ENCODE results near the gene MYLK4. TPM values are rescaled to one million over a fixed set of nuclear protein-coding genes. Genes with fewer than 3 reads are reported as not detected.

MYLK4 gene
- total RNA-seq, 4 donors from 2014 or later, result 0.42 to 0.98 (median 0.52) TPM

DNA sequence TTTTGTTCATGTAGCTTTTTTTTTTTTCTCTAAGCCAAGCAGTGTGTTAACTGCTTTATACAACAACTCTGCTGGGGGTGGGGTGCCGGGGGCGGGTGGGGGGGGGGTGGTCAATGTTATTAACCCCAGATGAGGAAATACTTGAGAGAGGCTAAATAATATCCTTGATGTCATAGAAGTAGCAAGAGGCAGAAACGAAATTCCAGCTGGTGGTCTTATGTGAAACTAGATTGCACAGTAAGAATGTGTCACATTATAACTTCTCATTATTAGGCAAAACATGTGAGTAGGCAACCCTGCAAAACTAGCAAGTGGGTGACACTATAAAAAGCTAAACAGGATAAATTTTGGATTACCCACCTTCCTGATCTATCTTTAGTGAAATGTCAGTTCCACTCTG is 12.8 kb downstream of the MYLK4 start:
- H3K9me3 ChIP-seq, result no peaks in the 10 kb centered on the region
- no peak overlapping the region for H3K4me3 ChIP-seq
- 20 to 38% methylated on average over 3 of the region's 3 CpGs for WGBS, 2 donors
- peaks cover 0 to 18% (median 8%) of the 10 kb centered on the region in 4 donors for H3K4me1 ChIP-seq
- DNase-seq (ENCODE audit: low spot score in 2 of 2), result no peak
- no peaks in the 10 kb centered on the region for H3K27me3 ChIP-seq
- H3K36me3 ChIP-seq, result no peaks in the 10 kb centered on the region
- no peak overlapping the region for H3K27ac ChIP-seq
- no peak for TF ChIP-seq POLR2A (IDR thresholded peaks at IDR 0.05)
- TF ChIP-seq EP300 (IDR thresholded peaks at IDR 0.05), result no peak
- TF ChIP-seq, protein P1, sequence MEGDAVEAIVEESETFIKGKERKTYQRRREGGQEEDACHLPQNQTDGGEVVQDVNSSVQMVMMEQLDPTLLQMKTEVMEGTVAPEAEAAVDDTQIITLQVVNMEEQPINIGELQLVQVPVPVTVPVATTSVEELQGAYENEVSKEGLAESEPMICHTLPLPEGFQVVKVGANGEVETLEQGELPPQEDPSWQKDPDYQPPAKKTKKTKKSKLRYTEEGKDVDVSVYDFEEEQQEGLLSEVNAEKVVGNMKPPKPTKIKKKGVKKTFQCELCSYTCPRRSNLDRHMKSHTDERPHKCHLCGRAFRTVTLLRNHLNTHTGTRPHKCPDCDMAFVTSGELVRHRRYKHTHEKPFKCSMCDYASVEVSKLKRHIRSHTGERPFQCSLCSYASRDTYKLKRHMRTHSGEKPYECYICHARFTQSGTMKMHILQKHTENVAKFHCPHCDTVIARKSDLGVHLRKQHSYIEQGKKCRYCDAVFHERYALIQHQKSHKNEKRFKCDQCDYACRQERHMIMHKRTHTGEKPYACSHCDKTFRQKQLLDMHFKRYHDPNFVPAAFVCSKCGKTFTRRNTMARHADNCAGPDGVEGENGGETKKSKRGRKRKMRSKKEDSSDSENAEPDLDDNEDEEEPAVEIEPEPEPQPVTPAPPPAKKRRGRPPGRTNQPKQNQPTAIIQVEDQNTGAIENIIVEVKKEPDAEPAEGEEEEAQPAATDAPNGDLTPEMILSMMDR (IDR thresholded peaks at IDR 0.05), result no peak

DNA sequence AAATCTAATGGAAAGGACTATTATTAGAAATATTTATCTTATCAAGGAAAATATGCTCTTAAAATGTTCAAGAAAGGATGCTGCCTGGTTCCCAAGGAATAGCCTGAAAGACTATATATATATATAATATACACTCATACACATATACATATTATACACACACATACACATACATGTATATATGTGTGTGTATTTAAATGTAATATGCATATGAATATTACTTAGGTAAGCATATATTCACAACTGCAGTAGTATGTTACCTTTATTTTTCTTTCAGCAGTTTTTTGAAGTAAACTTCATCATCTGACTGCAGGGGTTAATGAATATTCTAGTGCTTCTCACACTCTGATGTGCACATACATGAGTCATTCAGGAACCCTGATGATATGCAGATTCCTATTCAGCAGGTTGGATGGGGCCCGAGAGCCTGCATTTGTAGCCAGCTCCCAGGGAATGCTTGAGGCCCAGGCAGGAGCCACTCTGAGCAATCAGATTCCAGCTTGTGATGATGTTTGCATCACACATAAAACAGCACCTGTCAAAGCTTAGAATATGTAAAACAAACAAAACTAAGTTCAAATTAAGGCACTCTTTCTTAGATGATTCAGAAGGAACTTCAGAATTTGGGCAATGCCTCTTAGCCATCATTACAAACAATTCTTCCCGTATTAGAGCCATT is 16.1 kb downstream of the MYLK4 start:
- H3K36me3 ChIP-seq, result no peaks in the 10 kb centered on the region
- no peak overlapping the region for H3K4me3 ChIP-seq
- TF ChIP-seq, protein P1 (IDR thresholded peaks at IDR 0.05), result no peak
- TF ChIP-seq POLR2A (IDR thresholded peaks at IDR 0.05), result no peak
- TF ChIP-seq EP300 (IDR thresholded peaks at IDR 0.05), result no peak
- H3K27me3 ChIP-seq, result no peaks in the 10 kb centered on the region
- no peak overlapping the region for H3K27ac ChIP-seq
- H3K4me1 ChIP-seq, result peaks cover 0 to 50% (median 16%) of the 10 kb centered on the region in 4 donors
- no peak for DNase-seq (ENCODE audit: low spot score in 2 of 2)
- H3K9me3 ChIP-seq, result no peaks in the 10 kb centered on the region
- WGBS, 2 donors, result 79 to 83% methylated on average over 2 of the region's 2 CpGs

DNA sequence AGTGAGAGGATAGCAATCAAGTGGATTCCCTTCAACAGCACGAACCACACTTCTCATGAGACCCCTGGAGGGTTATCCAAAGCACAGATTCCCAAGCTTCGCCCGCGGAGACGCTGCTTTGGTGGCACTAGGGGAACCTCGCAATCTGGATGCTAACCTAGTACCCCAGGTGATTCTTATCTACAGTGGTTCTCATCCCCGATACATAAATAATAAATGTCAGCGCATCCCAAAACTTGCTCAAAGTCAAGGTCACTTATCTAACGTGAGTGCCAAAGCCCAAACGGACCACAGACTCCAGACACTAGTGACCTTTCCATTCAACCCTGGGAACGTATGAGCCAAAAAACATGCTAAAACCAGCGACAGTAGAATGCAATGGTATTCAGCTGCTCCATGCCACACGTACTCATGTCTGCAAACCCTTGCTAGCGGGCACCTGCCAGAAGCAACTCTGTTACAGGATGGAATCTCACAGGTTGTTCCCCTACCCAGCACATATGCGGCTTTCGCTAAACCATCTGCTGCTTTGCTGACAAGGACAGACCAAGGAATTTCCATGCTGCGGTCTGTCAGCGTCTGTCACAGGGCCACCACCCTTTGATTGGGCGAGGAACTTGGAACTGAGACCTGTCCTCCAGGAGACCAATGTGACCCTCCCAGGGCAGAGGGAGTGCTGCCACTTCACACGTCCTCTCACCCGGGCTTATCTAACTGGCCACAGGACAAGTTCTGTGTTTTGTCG is 16.8 kb downstream of the MYLK4 start:
- no peak for DNase-seq (ENCODE audit: low spot score in 2 of 2)
- TF ChIP-seq, protein P1 (IDR thresholded peaks at IDR 0.05), result no peak
- no peak for TF ChIP-seq POLR2A (IDR thresholded peaks at IDR 0.05)
- no peak for TF ChIP-seq EP300 (IDR thresholded peaks at IDR 0.05)
- H3K4me3 ChIP-seq, result no peak overlapping the region
- no peaks in the 10 kb centered on the region for H3K27me3 ChIP-seq
- 92 to 93% methylated on average over 22 of the region's 22 CpGs for WGBS, 2 donors
- H3K27ac ChIP-seq, result peak overlapping the region in 2 of 4 donors; percentile 68 to 71
- peaks cover 0 to 50% (median 16%) of the 10 kb centered on the region in 4 donors for H3K4me1 ChIP-seq
- H3K36me3 ChIP-seq, result no peaks in the 10 kb centered on the region
- no peaks in the 10 kb centered on the region for H3K9me3 ChIP-seq

DNA sequence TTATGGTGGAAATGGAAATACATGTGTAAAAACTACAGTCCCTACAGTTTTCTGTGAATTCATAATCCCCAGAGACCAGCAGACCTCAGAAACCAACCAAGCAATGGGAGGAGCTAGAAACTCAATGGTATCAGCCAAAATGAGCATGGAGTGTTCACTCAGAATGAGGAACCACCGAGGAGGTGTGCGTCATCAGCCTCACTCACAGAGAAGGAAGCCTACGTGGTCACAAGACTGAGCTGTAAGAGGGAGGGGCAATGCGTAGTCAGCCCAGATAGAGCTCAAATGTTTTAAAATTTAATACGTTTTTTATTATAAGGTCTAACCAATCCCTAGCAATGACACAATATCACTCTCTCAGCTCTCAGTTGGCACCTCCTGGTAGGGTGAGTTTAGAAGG is 17.4 kb downstream of the MYLK4 start:
- peak in 1 of 2 donors; percentile 47 for DNase-seq (ENCODE audit: low spot score in 2 of 2)
- WGBS, 2 donors, result 82% methylated on average over 5 of the region's 5 CpGs
- peak overlapping the region in 2 of 4 donors; percentile 68 to 71 for H3K27ac ChIP-seq

DNA sequence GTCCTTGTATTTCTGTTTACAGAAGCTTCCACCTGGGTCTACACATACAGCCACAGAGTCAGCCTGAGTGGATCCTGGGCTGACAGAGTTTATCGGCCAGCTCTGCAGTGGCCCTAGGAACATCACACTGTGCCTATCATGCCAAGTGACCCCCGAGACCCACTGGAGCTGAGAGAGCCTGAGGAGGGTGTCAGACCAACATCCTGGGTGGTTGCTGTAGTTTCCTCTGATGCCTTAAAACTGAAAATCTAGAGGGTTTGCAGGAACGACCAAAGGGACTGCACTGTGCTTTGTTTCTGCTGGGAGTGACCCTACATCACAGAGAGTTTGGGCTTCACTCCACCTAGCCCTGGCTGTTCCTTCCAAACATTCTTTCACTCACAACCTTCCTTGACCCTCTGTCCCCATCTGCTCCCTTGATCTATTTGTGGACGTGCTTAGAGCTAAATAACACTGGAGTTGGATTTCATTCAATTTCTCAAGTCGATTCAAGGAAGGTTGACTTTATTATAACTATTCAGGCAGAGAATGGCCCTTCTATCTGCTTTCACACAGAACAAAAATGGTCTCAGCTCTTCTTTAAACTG is 18.1 kb downstream of the MYLK4 start:
- peaks cover 0 to 45% (median 16%) of the 10 kb centered on the region in 4 donors for H3K4me1 ChIP-seq
- peak overlapping the region in 2 of 4 donors; percentile 68 to 71 for H3K27ac ChIP-seq
- no peaks in the 10 kb centered on the region for H3K9me3 ChIP-seq
- TF ChIP-seq, protein P1 (IDR thresholded peaks at IDR 0.05), result no peak
- peak in 1 of 2 donors; percentile 41 for TF ChIP-seq EP300 (IDR thresholded peaks at IDR 0.05)
- no peak overlapping the region for H3K4me3 ChIP-seq
- WGBS, 2 donors, result 37% methylated on average over 5 of the region's 5 CpGs
- no peaks in the 10 kb centered on the region for H3K27me3 ChIP-seq
- H3K36me3 ChIP-seq, result no peaks in the 10 kb centered on the region
- peak in 1 of 2 donors; percentile 20 for DNase-seq (ENCODE audit: low spot score in 2 of 2)

More for the DNA sequence above, 17.4 kb downstream of the MYLK4 start:
- H3K27me3 ChIP-seq, result no peaks in the 10 kb centered on the region
- TF ChIP-seq POLR2A (IDR thresholded peaks at IDR 0.05) (no peak), EP300 (IDR thresholded peaks at IDR 0.05) (peak in 1 of 2 donors; percentile 47)
- no peaks in the 10 kb centered on the region for H3K36me3 ChIP-seq
- H3K4me1 ChIP-seq, result peaks cover 0 to 50% (median 16%) of the 10 kb centered on the region in 4 donors
- no peaks in the 10 kb centered on the region for H3K9me3 ChIP-seq
- no peak overlapping the region for H3K4me3 ChIP-seq
